Measurements from ENCODE around the gene ARHGAP24.

- no peak for TF ChIP-seq SP1 (IDR thresholded peaks at IDR 0.05)
- no peak for TF ChIP-seq L3MBTL2 (conservative IDR thresholded peaks at IDR 0.05)
These were observed 250.0 kb downstream of the ARHGAP24 start for GRCh38 chr4:85724791-85725563.
